B cell (primary cell): ENCODE data around the gene B3GALNT1.

ENCODE experiments used
- EZH2 ChIP-seq: IDR thresholded peaks from 2 replicates; pipeline ENCODE4 v1.6.1; 2012; ENCODE audit warnings: borderline replicate concordance, low read depth, mild to moderate bottlenecking, moderate library complexity, low read length; ENCODE audit not compliant: insufficient read depth, poor library complexity, severe bottlenecking
- TF ChIP-seq, protein P1 (sequence below): fragments of 200-600 bp; IDR thresholded peaks from one replicate; pipeline ENCODE4 v1.8.0; 2022; ENCODE audit warnings: antibody characterized with exemption, mild to moderate bottlenecking

DNA sequence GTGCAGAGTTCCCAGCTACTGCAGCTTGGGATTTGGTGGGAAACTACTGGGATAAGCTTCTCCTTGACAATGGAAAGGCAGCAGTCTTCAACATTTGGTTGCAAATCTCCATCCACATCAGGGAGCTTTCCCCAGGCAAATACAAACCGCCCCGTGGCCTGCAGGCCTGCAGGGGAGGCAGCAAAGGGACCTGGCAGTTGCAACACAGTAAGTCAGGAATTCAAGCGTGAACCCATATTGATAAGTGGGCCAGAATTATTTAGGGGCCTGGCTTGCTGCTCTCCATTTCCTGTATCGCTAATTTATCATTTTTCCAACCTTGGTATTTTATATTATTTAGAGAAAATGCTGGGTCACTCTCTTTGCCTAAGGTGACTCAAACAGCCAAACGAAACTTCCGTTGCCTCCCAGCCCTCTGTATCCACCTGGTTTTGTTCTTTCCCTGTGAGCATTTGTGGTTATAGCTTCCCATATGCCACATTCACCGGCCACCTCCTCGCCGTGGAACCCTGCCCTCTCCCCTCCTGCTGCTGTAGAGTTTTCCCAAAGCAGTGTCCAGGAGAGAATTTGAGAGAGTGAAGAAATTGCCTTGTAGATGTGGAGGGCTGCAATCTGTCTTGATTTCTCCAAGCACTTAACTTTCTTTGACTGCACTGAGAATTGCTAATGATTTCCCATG, 34.8 kb downstream of the B3GALNT1 start:
- TF ChIP-seq, protein P1, sequence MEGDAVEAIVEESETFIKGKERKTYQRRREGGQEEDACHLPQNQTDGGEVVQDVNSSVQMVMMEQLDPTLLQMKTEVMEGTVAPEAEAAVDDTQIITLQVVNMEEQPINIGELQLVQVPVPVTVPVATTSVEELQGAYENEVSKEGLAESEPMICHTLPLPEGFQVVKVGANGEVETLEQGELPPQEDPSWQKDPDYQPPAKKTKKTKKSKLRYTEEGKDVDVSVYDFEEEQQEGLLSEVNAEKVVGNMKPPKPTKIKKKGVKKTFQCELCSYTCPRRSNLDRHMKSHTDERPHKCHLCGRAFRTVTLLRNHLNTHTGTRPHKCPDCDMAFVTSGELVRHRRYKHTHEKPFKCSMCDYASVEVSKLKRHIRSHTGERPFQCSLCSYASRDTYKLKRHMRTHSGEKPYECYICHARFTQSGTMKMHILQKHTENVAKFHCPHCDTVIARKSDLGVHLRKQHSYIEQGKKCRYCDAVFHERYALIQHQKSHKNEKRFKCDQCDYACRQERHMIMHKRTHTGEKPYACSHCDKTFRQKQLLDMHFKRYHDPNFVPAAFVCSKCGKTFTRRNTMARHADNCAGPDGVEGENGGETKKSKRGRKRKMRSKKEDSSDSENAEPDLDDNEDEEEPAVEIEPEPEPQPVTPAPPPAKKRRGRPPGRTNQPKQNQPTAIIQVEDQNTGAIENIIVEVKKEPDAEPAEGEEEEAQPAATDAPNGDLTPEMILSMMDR: no peak
- no peak for TF ChIP-seq EZH2
